Uterus (tissue), 2 donors: Measurements from ENCODE around the gene STAC3.

Experiments used
- CTCF ChIP-seq, 4 experiments: fragments of 200-600 bp in 2 of 4; fragments of 450-650 bp in 2 of 4; sonication (generic) in 2 of 4; IDR thresholded peaks; one replicate each; pipeline ENCODE4 v1.5.1; 2016 to 2019; ENCODE audit warnings: antibody characterized with exemption in 4 of 4, mild to moderate bottlenecking in 2 of 4, moderate library complexity in 1 of 4
- POLR2A ChIP-seq, 2 donors: fragments of 450-650 bp; IDR thresholded peaks; one replicate each; pipeline ENCODE4 v1.6.1; 2016; ENCODE audit warnings: antibody characterized with exemption in 2 of 2, mild to moderate bottlenecking in 1 of 2, moderate library complexity in 1 of 2

GRCh38 chr12:57201219-57201618 is 49.8 kb downstream of the STAC3 start:
- no peak for TF ChIP-seq CTCF (IDR thresholded peaks at IDR 0.05)
- TF ChIP-seq POLR2A (IDR thresholded peaks at IDR 0.05) = no peak
